NCI-H748 treated with DMSO at 0.1 percent for 48 hours (cell line): ENCODE results near the gene KCTD14.
A peak's percentile ranks its signal among the peaks of the same experiment; 100 is the strongest.
"Not testable (repeated sequence)": the region's sequence is repeated elsewhere in the genome, so short reads cannot be mapped to it uniquely, and the experiment has no call there.

Source experiments
- DNase-seq: peaks from one replicate; lab custom pipeline; 2025; lab: John Stamatoyannopoulos, UW

Gene KCTD14

GRCh38 chr11:78023426-78023825 lies 350 bp upstream of the KCTD14 start:
- DNase-seq, result no peak

GRCh38 chr11:78021611-78022010 lies 1.5 kb downstream of the KCTD14 start:
- no peak for DNase-seq

- no peak for DNase-seq
These were observed 2.8 kb downstream of the KCTD14 start for GRCh38 chr11:78020246-78020645.

- no peak for DNase-seq
These were observed 3.3 kb downstream of the KCTD14 start for GRCh38 chr11:78019808-78020207.

- no peak for DNase-seq
These were observed 7.2 kb downstream of the KCTD14 start for GRCh38 chr11:78015878-78016277.

- DNase-seq, result not testable (repeated sequence)
These were observed 8.0 kb downstream of the KCTD14 start for GRCh38 chr11:78014937-78015520.

GRCh38 chr11:78011301-78011700 lies 11.8 kb downstream of the KCTD14 start:
- DNase-seq, result no peak

GRCh38 chr11:78010755-78011154 lies 12.3 kb downstream of the KCTD14 start:
- DNase-seq, result no peak

- DNase-seq, result no peak
These were observed 12.8 kb downstream of the KCTD14 start for GRCh38 chr11:78010304-78010703.

- DNase-seq, result no peak
These were observed 14.0 kb downstream of the KCTD14 start for GRCh38 chr11:78009062-78009461.

- peak; percentile 47 for DNase-seq
These were observed 22.9 kb downstream of the KCTD14 start for GRCh38 chr11:78000193-78000592.

GRCh38 chr11:77999446-78000030 lies 23.5 kb downstream of the KCTD14 start:
- DNase-seq, result no peak

GRCh38 chr11:77994434-77995362 lies 28.4 kb downstream of the KCTD14 start, which contains the start of gene INTS4:
TSS of gene INTS4 (minus strand) at chr11:77994668. CDS start at chr11:77994643, 25 bp downstream.
- peak; percentile 93 for DNase-seq

GRCh38 chr11:77993902-77994301 lies 29.2 kb downstream of the KCTD14 start:
- DNase-seq, result no peak

GRCh38 chr11:77990981-77991380 lies 32.1 kb downstream of the KCTD14 start:
- no peak for DNase-seq

GRCh38 chr11:77986456-77986855 lies 36.6 kb downstream of the KCTD14 start:
- not testable (repeated sequence) for DNase-seq

- DNase-seq, result no peak
These were observed 41.6 kb downstream of the KCTD14 start for GRCh38 chr11:77981346-77981947.

- no peak for DNase-seq
These were observed 54.7 kb downstream of the KCTD14 start for GRCh38 chr11:77968337-77968736.

- DNase-seq, result no peak
These were observed 55.3 kb downstream of the KCTD14 start for GRCh38 chr11:77967753-77968152.

- no peak for DNase-seq
These were observed 56.0 kb downstream of the KCTD14 start for GRCh38 chr11:77967121-77967520.

- no peak for DNase-seq
These were observed 56.7 kb downstream of the KCTD14 start for GRCh38 chr11:77966338-77966737.
